ENCODE results near the gene NR3C1. TPM values are rescaled to one million over a fixed set of nuclear protein-coding genes. Genes with fewer than 3 reads are reported as not detected.

The NR3C1 gene
- total and polyA plus RNA-seq, 2 of the 4 experiments (the other 2 are of a cell fraction) = 13.7 to 77.4 TPM

DNA sequence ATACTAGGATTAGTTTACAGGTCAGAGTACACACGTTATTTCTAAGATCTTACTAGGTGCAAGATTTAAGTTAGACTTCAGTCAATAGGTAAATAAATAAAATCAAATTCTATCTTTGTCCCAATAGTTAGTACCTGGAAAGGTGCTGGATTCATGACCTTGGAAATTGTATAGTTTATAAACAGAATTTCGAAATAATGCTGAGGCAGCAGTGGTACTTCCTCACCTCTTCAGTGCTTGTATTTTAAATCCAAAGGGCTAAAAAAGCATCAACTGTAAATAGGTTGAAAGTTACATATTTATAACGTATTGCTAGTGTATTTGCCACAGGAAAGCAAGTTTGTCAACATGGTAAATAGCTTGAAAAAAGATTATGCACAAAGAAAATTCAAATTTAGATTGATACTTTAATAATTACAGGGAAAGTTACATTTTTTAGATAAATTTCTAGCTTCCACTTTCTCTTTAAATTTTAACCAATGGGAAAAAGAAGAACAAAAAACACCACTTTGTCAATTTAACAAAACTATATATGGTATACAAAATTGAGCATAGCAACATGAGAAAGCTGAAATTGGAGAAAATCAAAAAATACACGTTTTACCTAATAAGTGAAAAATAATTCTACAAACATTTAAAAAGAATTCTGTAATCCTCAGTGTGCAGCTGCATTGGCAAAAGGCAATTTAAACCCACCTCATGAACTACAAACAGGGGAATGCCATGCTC is 46.5 kb downstream of the NR3C1 start:
- BruUV-seq (replicated peaks) = no TSS peak
- no peak overlapping the region for H3K56ac ChIP-seq (ENCODE audit: extremely low read depth, insufficient read depth, low read length)
- no peak for DNase-seq
- CTCF ChIA-PET = interaction anchor here (0.6 kb wide), 1 partner anchor 1095 kb away, joined by 3 read pairs; no protein-coding TSS in a partner anchor
- no peak overlapping the region for H2AK5ac ChIP-seq (ENCODE audit: low read depth, low read length)
- H4K5ac ChIP-seq (ENCODE audit: low read depth, low read length) = no peak overlapping the region
- H2BK15ac ChIP-seq (ENCODE audit: low read depth, low read length) = no peak overlapping the region
- no peak overlapping the region for H2BK5ac ChIP-seq (ENCODE audit: low read depth, low read length, poor library complexity, severe bottlenecking)
- TF ChIP-seq SMC3 (IDR thresholded peaks at IDR 0.05; ENCODE audit: low read depth, low read length) (no peak), MAFK (IDR thresholded peaks at IDR 0.05; ENCODE audit: low read depth, low read length) (peak; percentile 72), ELK1 (IDR thresholded peaks at IDR 0.05; ENCODE audit: borderline replicate concordance, low read depth, low read length) (no peak), CEBPB (IDR thresholded peaks at IDR 0.05; ENCODE audit: low read depth, low read length) (peak; percentile 15; the same call in 1 of the 2 replicates)
- TF ChIP-seq, protein P1, sequence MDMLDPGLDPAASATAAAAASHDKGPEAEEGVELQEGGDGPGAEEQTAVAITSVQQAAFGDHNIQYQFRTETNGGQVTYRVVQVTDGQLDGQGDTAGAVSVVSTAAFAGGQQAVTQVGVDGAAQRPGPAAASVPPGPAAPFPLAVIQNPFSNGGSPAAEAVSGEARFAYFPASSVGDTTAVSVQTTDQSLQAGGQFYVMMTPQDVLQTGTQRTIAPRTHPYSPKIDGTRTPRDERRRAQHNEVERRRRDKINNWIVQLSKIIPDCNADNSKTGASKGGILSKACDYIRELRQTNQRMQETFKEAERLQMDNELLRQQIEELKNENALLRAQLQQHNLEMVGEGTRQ (IDR thresholded peaks at IDR 0.05; ENCODE audit: low read depth, low read length) = no peak
- no peaks in the 10 kb centered on the region for H3K9me1 ChIP-seq (ENCODE audit: insufficient read depth, low read length)
- H3K23ac ChIP-seq (ENCODE audit: low read depth, low read length) = no peak overlapping the region
- dilution Hi-C loops (cut with HindIII; ENCODE audit: low sequenced_read_pairs, unreplicated experiment) = no loop called here
- H4K20me1 ChIP-seq (ENCODE audit: insufficient read depth, low read length) = peaks cover 54% of the 10 kb centered on the region; the same call in 1 of the 2 replicates
- H4K8ac ChIP-seq (ENCODE audit: low read depth in 2 of 2, low read length in 2 of 2) = no peak overlapping the region
- no peak overlapping the region for H2BK20ac ChIP-seq (ENCODE audit: low read depth, low read length)
- no peak overlapping the region for H3K9ac ChIP-seq (ENCODE audit: low read depth, low read length)
- in situ Hi-C loops (cut with MboI; ENCODE audit: low sequenced_read_pairs) = no loop called here
- no peak overlapping the region for H3K4me3 ChIP-seq (ENCODE audit: insufficient read depth, low read depth, low read length)
- peaks cover 5% of the 10 kb centered on the region; the same call in 1 of the 2 replicates for H3K4me1 ChIP-seq (ENCODE audit: control insufficient read depth, insufficient read depth, low read length)
- H4K91ac ChIP-seq (ENCODE audit: insufficient read depth, low read depth, low read length) = no peak overlapping the region
- H3K27ac ChIP-seq (ENCODE audit: insufficient read depth, low read length) = no peak overlapping the region
- no CpG with 5 or more reads among the region's 4 CpGs for WGBS, 2 experiments (ENCODE audit: extremely low coverage in 2 of 2, insufficient read length in 1 of 2)
- intact Hi-C loops (cut with micrococcal nuclease) = loop anchor here (5.0 kb wide), 1 partner anchor 40 kb away; no protein-coding TSS in a partner anchor
- no peak overlapping the region for H2AFZ ChIP-seq (replicated peaks; ENCODE audit: low read length, poor library complexity)
- peaks cover 2% of the 10 kb centered on the region; the same call in 1 of the 2 replicates for H3K36me3 ChIP-seq (ENCODE audit: control insufficient read depth, insufficient read depth, low read length)
- no peak overlapping the region for H3K18ac ChIP-seq (ENCODE audit: low read depth, low read length)
- H3K27me3 ChIP-seq (ENCODE audit: control insufficient read depth, insufficient read depth, low read length) = no peaks in the 10 kb centered on the region
- no peak for ATAC-seq (ENCODE audit: low read depth)
- H2BK120ac ChIP-seq (ENCODE audit: low read depth, low read length) = no peak overlapping the region
- POLR2A ChIA-PET (ENCODE audit: unreplicated experiment) = no interaction called here
- H3K4me2 ChIP-seq (ENCODE audit: low read depth, low read length) = no peak overlapping the region
- H3K9me3 ChIP-seq (ENCODE audit: control insufficient read depth, insufficient read depth, low read length) = no peaks in the 10 kb centered on the region
- H3K79me1 ChIP-seq (ENCODE audit: low read depth in 1 of 2, low read length in 2 of 2) = peaks cover 21 to 61% of the 10 kb centered on the region in 2 experiments; a peak in 3 of 4 replicates
- H3K4ac ChIP-seq (ENCODE audit: low read depth, low read length) = no peak overlapping the region
- no peak overlapping the region for H3K14ac ChIP-seq (replicated peaks; ENCODE audit: low read depth, low read length)
- H2AK9ac ChIP-seq (replicated peaks; ENCODE audit: low read depth, low read length, poor library complexity) = no peak overlapping the region
